Muscle layer of duodenum (tissue), 2 donors: ENCODE measurements around the gene MTARC1.

Source experiments
- H3K27ac ChIP-seq: one replicate; pipeline ENCODE4 v1.7.0; 2013; ENCODE audit warnings: mild to moderate bottlenecking, low read length
- H3K27me3 ChIP-seq: one replicate; pipeline ENCODE4 v1.7.0; 2013; ENCODE audit warnings: low read depth, mild to moderate bottlenecking, control low read depth, low read length
- H3K36me3 ChIP-seq, 2 donors: one replicate each; pipeline ENCODE4 v1.7.0; 2013; ENCODE audit warnings: low read length in 2 of 2, control low read depth in 1 of 2, mild to moderate bottlenecking in 1 of 2; ENCODE audit not compliant: insufficient read depth in 2 of 2, control insufficient read depth in 1 of 2
- H3K4me1 ChIP-seq, 2 donors: one replicate each; pipeline ENCODE4 v1.7.0; 2013; ENCODE audit warnings: low read length in 2 of 2, mild to moderate bottlenecking in 2 of 2, control low read depth in 1 of 2, moderate library complexity in 1 of 2; ENCODE audit not compliant: insufficient read depth in 2 of 2, control insufficient read depth in 1 of 2
- H3K4me3 ChIP-seq, 2 donors: one replicate each; pipeline ENCODE4 v1.7.0; 2013; ENCODE audit warnings: low read length in 2 of 2, low read depth in 1 of 2, mild to moderate bottlenecking in 1 of 2
- H3K9me3 ChIP-seq, 2 donors: one replicate each; pipeline ENCODE4 v1.7.0; 2013; ENCODE audit warnings: low read length in 2 of 2, control low read depth in 1 of 2, mild to moderate bottlenecking in 1 of 2; ENCODE audit not compliant: control insufficient read depth in 1 of 2
- donor health status: healthy.

MTARC1 gene

GRCh38 chr1:220789532-220790147, 2.9 kb downstream of the MTARC1 start:
- Histone ChIP-seq H3K9me3 (no peaks in the 10 kb centered on the region), H3K4me1 (peaks cover 0 to 22% of the 10 kb centered on the region in 2 donors), H3K27me3 (no peaks in the 10 kb centered on the region), H3K4me3 (no peak overlapping the region), H3K36me3 (no peaks in the 10 kb centered on the region), H3K27ac (no peak overlapping the region)

GRCh38 chr1:220791285-220791684, 4.6 kb downstream of the MTARC1 start:
- Histone ChIP-seq H3K36me3 (peaks cover 0 to under 1% of the 10 kb centered on the region in 2 donors), H3K4me3 (no peak overlapping the region), H3K4me1 (peaks cover 0 to 22% of the 10 kb centered on the region in 2 donors), H3K27ac (peak overlapping the region; percentile 36), H3K9me3 (no peaks in the 10 kb centered on the region), H3K27me3 (no peaks in the 10 kb centered on the region)

GRCh38 chr1:220791956-220792355, 5.2 kb downstream of the MTARC1 start:
- Histone ChIP-seq H3K4me1 (peaks cover 0 to 22% of the 10 kb centered on the region in 2 donors), H3K27me3 (no peaks in the 10 kb centered on the region)

GRCh38 chr1:220796530-220796929, 9.8 kb downstream of the MTARC1 start:
- Histone ChIP-seq H3K27ac (no peak overlapping the region), H3K9me3 (no peaks in the 10 kb centered on the region), H3K4me1 (peaks cover 0 to 4% of the 10 kb centered on the region in 2 donors), H3K27me3 (no peaks in the 10 kb centered on the region), H3K4me3 (no peak overlapping the region), H3K36me3 (peaks cover 8 to 34% of the 10 kb centered on the region in 2 donors)

More at GRCh38 chr1:220791956-220792355, 5.2 kb downstream of the MTARC1 start:
- H3K27ac ChIP-seq, result no peak overlapping the region
- no peak overlapping the region for H3K4me3 ChIP-seq
- no peaks in the 10 kb centered on the region for H3K9me3 ChIP-seq
- H3K36me3 ChIP-seq, result peaks cover 0 to 6% of the 10 kb centered on the region in 2 donors

GRCh38 chr1:220797044-220797443, 10.3 kb downstream of the MTARC1 start:
- Histone ChIP-seq H3K4me3 (no peak overlapping the region), H3K27me3 (no peaks in the 10 kb centered on the region), H3K4me1 (no peaks in the 10 kb centered on the region), H3K9me3 (no peaks in the 10 kb centered on the region), H3K27ac (no peak overlapping the region), H3K36me3 (peaks cover 8 to 34% of the 10 kb centered on the region in 2 donors)

GRCh38 chr1:220797553-220797952, 10.8 kb downstream of the MTARC1 start:
- Histone ChIP-seq H3K4me1 (peaks cover 0 to 2% of the 10 kb centered on the region in 2 donors), H3K27me3 (no peaks in the 10 kb centered on the region), H3K27ac (no peak overlapping the region), H3K9me3 (no peaks in the 10 kb centered on the region), H3K4me3 (no peak overlapping the region), H3K36me3 (peaks cover 8 to 34% of the 10 kb centered on the region in 2 donors)

- H3K36me3 ChIP-seq, result peaks cover 8 to 34% of the 10 kb centered on the region in 2 donors
- no peaks in the 10 kb centered on the region for H3K27me3 ChIP-seq
- H3K9me3 ChIP-seq, result no peaks in the 10 kb centered on the region
- H3K4me3 ChIP-seq, result no peak overlapping the region
- peaks cover 0 to 7% of the 10 kb centered on the region in 2 donors for H3K4me1 ChIP-seq
- H3K27ac ChIP-seq, result no peak overlapping the region
These were observed 11.6 kb downstream of the MTARC1 start for GRCh38 chr1:220798338-220798737.

- no peaks in the 10 kb centered on the region for H3K27me3 ChIP-seq
- H3K36me3 ChIP-seq, result peaks cover 8 to 34% of the 10 kb centered on the region in 2 donors
- H3K9me3 ChIP-seq, result no peaks in the 10 kb centered on the region
- H3K4me1 ChIP-seq, result peaks cover 0 to 13% of the 10 kb centered on the region in 2 donors
- H3K27ac ChIP-seq, result no peak overlapping the region
- no peak overlapping the region for H3K4me3 ChIP-seq
These were observed 13.5 kb downstream of the MTARC1 start for GRCh38 chr1:220800262-220800661.

- Histone ChIP-seq H3K4me1 (peaks cover 0 to 13% of the 10 kb centered on the region in 2 donors), H3K27ac (peak overlapping the region; percentile 12), H3K9me3 (no peaks in the 10 kb centered on the region), H3K4me3 (no peak overlapping the region), H3K36me3 (peaks cover 8 to 24% of the 10 kb centered on the region in 2 donors), H3K27me3 (no peaks in the 10 kb centered on the region)
These were observed 16.9 kb downstream of the MTARC1 start for GRCh38 chr1:220803401-220804201.

- H3K9me3 ChIP-seq, result no peaks in the 10 kb centered on the region
- no peak overlapping the region for H3K4me3 ChIP-seq
- H3K27ac ChIP-seq, result peak overlapping the region; percentile 12
- peaks cover 7 to 18% of the 10 kb centered on the region in 2 donors for H3K36me3 ChIP-seq
- no peaks in the 10 kb centered on the region for H3K27me3 ChIP-seq
- H3K4me1 ChIP-seq, result peaks cover 0 to 13% of the 10 kb centered on the region in 2 donors
These were observed 17.5 kb downstream of the MTARC1 start for GRCh38 chr1:220804202-220804586.

- H3K27me3 ChIP-seq, result no peaks in the 10 kb centered on the region
- peaks cover 2 to 6% of the 10 kb centered on the region in 2 donors for H3K36me3 ChIP-seq
- peaks cover 3 to 27% of the 10 kb centered on the region in 2 donors for H3K4me1 ChIP-seq
- no peaks in the 10 kb centered on the region for H3K9me3 ChIP-seq
- H3K27ac ChIP-seq, result no peak overlapping the region
- no peak overlapping the region for H3K4me3 ChIP-seq
These were observed 19.7 kb downstream of the MTARC1 start for GRCh38 chr1:220806408-220806807.
